DOHH2 (cell line): ENCODE results near the gene RAC3.
A peak's percentile ranks its signal among the peaks of the same experiment; 100 is the strongest.
"Not testable (repeated sequence)": the region's sequence is repeated elsewhere in the genome, so short reads cannot be mapped to it uniquely, and the experiment has no call there.

Experiments
- H3F3A ChIP-seq: fragments of 200-600 bp; sonication (generic), shearing (Covaris generic); 2 replicates; pipeline ENCODE4 v1.6.0; 2016; ENCODE audit warnings: antibody characterized with exemption, mild to moderate bottlenecking; ENCODE audit not compliant: control insufficient read depth, insufficient read depth
- H3K27ac ChIP-seq: fragments of 200-600 bp; sonication (generic); 2 replicates; pipeline ENCODE4 v1.5.1; 2014; ENCODE audit warnings: low read depth, mild to moderate bottlenecking, low read length, moderate library complexity
- H3K27me3 ChIP-seq: fragments of 200-600 bp; sonication (generic); 2 replicates; pipeline ENCODE4 v1.6.1; 2014; ENCODE audit warnings: mild to moderate bottlenecking, low read length, mixed read lengths; ENCODE audit not compliant: control insufficient read depth
- H3K36me3 ChIP-seq: fragments of 200-600 bp; sonication (generic); 2 replicates; pipeline ENCODE4 v1.6.1; 2014; ENCODE audit warnings: mild to moderate bottlenecking, low read length, moderate library complexity, mixed read lengths; ENCODE audit not compliant: control insufficient read depth
- H3K4me1 ChIP-seq: fragments of 200-600 bp; sonication (generic); 2 replicates; pipeline ENCODE4 v1.6.1; 2014; ENCODE audit warnings: mild to moderate bottlenecking, low read length, mixed read lengths; ENCODE audit not compliant: control insufficient read depth
- H3K4me2 ChIP-seq: fragments of 200-600 bp; sonication (generic); 2 replicates; pipeline ENCODE4 v1.6.0; 2014; ENCODE audit warnings: mild to moderate bottlenecking, low read length, moderate library complexity
- H3K4me3 ChIP-seq: fragments of 200-600 bp; sonication (generic); 2 replicates; pipeline ENCODE4 v1.5.1; 2014; ENCODE audit warnings: mild to moderate bottlenecking, low read length, mixed read lengths
- H3K79me2 ChIP-seq: fragments of 200-600 bp; sonication (generic); 2 replicates; pipeline ENCODE4 v1.6.1; 2014; ENCODE audit warnings: mild to moderate bottlenecking, low read length, mixed read lengths; ENCODE audit not compliant: control insufficient read depth
- H3K9me2 ChIP-seq: fragments of 200-600 bp; sonication (generic); replicated peaks from 2 replicates; pipeline ENCODE4 v1.6.1; 2014; ENCODE audit warnings: mild to moderate bottlenecking, low read length, mixed read lengths; ENCODE audit not compliant: control insufficient read depth
- H3K9me3 ChIP-seq: fragments of 200-600 bp; sonication (generic); 2 replicates; pipeline ENCODE4 v1.6.1; 2014; ENCODE audit warnings: antibody characterized with exemption, low read length, mixed read lengths; ENCODE audit not compliant: control insufficient read depth, insufficient read depth
- H4K20me1 ChIP-seq: fragments of 200-600 bp; sonication (generic); 2 replicates; pipeline ENCODE4 v1.6.0; 2014; ENCODE audit warnings: low read depth, mild to moderate bottlenecking, antibody characterized with exemption, low read length, moderate library complexity; ENCODE audit not compliant: control insufficient read depth, insufficient read depth
- EZH2phosphoT487 ChIP-seq: fragments of 200-600 bp; sonication (generic); IDR thresholded peaks from 2 replicates; pipeline ENCODE4 v1.6.1; 2017; ENCODE audit warnings: borderline replicate concordance, mild to moderate bottlenecking, antibody characterized with exemption, low read length, moderate library complexity, mixed read lengths
- TF ChIP-seq, protein P1 (sequence below): fragments of 200-600 bp; sonication (generic); IDR thresholded peaks from one replicate; pipeline ENCODE4 v1.5.1; 2014; ENCODE audit warnings: antibody characterized with exemption, mild to moderate bottlenecking, low read depth, low read length; ENCODE audit not compliant: poor library complexity, severe bottlenecking

The RAC3 gene

GRCh38 chr17:82037092-82037888 lies 5.8 kb downstream of the RAC3 start, which contains the start of gene DCXR:
Gene DCXR, minus strand, starts transcription at chr17:82037697. Its CDS starts 15 bp downstream, at chr17:82037682.
- Histone ChIP-seq H3K36me3 (peaks cover 21% of the 10 kb centered on the region), H4K20me1 (peaks cover 5% of the 10 kb centered on the region), H3K9me2 (no peaks in the 10 kb centered on the region), H3K4me1 (peaks cover 24% of the 10 kb centered on the region), H3K4me2 (peak within 1 kb of the TSS; percentile 99), H3K9me3 (no peaks in the 10 kb centered on the region), H3K27ac (peak within 1 kb of the TSS; percentile 54), H3K27me3 (no peaks in the 10 kb centered on the region), H3F3A (peaks cover 9% of the 10 kb centered on the region), H3K79me2 (peaks cover 12% of the 10 kb centered on the region), H3K4me3 (peak within 1 kb of the TSS; percentile 96)
- TF ChIP-seq, protein P1, sequence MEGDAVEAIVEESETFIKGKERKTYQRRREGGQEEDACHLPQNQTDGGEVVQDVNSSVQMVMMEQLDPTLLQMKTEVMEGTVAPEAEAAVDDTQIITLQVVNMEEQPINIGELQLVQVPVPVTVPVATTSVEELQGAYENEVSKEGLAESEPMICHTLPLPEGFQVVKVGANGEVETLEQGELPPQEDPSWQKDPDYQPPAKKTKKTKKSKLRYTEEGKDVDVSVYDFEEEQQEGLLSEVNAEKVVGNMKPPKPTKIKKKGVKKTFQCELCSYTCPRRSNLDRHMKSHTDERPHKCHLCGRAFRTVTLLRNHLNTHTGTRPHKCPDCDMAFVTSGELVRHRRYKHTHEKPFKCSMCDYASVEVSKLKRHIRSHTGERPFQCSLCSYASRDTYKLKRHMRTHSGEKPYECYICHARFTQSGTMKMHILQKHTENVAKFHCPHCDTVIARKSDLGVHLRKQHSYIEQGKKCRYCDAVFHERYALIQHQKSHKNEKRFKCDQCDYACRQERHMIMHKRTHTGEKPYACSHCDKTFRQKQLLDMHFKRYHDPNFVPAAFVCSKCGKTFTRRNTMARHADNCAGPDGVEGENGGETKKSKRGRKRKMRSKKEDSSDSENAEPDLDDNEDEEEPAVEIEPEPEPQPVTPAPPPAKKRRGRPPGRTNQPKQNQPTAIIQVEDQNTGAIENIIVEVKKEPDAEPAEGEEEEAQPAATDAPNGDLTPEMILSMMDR: peak; percentile 83
- no peak for TF ChIP-seq EZH2phosphoT487

DNA sequence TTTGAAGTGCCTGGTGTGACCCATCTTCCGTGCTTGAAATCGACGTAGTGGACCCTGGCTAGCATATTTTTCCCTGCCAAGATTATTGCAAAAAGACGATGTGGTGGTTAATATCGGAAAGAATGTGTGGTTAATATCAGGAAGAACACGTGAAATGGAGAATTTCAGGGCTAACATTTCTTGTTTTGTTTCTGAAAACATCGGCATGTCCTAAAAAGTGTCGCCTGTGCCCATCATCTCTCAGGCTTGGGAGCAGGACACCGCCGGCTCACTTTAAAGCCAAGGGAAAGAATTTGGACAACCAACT lies 6.4 kb downstream of the RAC3 start:
- Histone ChIP-seq H3K4me2 (peak overlapping the region; percentile 99), H3K9me3 (no peaks in the 10 kb centered on the region), H3K36me3 (peaks cover 21% of the 10 kb centered on the region), H3K79me2 (peaks cover 12% of the 10 kb centered on the region), H3F3A (peaks cover 9% of the 10 kb centered on the region), H3K27me3 (no peaks in the 10 kb centered on the region), H3K27ac (no peak overlapping the region), H3K4me1 (peaks cover 23% of the 10 kb centered on the region), H3K4me3 (peak overlapping the region; percentile 96), H4K20me1 (peaks cover 5% of the 10 kb centered on the region), H3K9me2 (no peaks in the 10 kb centered on the region)
- TF ChIP-seq EZH2phosphoT487: no peak
- TF ChIP-seq, protein P1: no peak

DNA sequence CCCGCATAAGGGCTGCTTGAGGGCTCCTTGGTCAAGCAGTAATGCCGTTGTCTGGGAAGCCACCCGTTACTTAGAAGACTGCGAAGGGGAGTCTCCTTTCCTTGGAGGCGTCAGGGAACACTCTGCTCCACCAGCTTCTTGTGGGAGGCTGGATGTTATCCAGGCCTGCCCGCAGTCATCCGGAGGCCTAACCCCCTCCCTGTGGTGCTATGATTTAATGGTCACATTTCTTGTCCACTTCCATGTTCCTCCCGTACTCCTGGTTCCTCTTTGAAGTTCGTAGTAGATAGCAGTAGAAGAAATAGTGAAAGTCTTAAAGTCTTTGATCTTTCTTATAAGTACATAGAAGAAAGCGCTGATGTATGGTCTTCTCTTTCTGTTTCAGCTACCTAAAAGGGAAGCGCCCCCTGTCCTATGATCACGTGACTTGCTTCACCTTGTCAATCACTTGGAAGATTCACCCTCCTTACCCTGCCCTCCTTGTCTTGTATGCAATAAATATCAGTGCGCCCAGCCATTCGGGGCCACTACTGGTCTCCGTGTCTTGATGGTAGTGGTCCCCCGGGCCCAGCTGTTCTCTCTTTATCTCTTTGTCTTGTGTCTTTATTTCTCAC lies 7.4 kb downstream of the RAC3 start:
- not testable (repeated sequence) for H3K27me3 ChIP-seq, H3K27ac ChIP-seq, H3K9me3 ChIP-seq, H3K4me3 ChIP-seq, H3K9me2 ChIP-seq, H4K20me1 ChIP-seq, H3K4me2 ChIP-seq, H3F3A ChIP-seq
- Histone ChIP-seq H3K36me3 (peaks cover 21% of the 10 kb centered on the region), H3K4me1 (peaks cover 23% of the 10 kb centered on the region), H3K79me2 (peaks cover 12% of the 10 kb centered on the region)

- H3K27me3 ChIP-seq: no peaks in the 10 kb centered on the region
- H3K27ac ChIP-seq: no peak overlapping the region
- H3K36me3 ChIP-seq: peaks cover 21% of the 10 kb centered on the region
- TF ChIP-seq, protein P1: no peak
- TF ChIP-seq EZH2phosphoT487: no peak
- H3K9me3 ChIP-seq: no peaks in the 10 kb centered on the region
- H3K9me2 ChIP-seq: no peaks in the 10 kb centered on the region
- no peak overlapping the region for H3K4me2 ChIP-seq
- H3K4me1 ChIP-seq: peaks cover 23% of the 10 kb centered on the region
- H3K79me2 ChIP-seq: peaks cover 12% of the 10 kb centered on the region
- H3K4me3 ChIP-seq: no peak overlapping the region
- H4K20me1 ChIP-seq: peaks cover 5% of the 10 kb centered on the region
- peaks cover 9% of the 10 kb centered on the region; the same call in 1 of the 2 replicates for H3F3A ChIP-seq
Measured at GRCh38 chr17:82039695-82040299, 8.3 kb downstream of the RAC3 start.
